LNCaP clone FGC (cell line): ENCODE results near the gene FOXL3.

Experiments
- DNase-seq: peaks from one replicate; pipeline ENCODE4 v3.0.0-alpha.2; 2011; ENCODE audit warnings: low read depth
- H3K4me3 ChIP-seq: 2 replicates; pipeline ENCODE4 v1.5.1; 2011; ENCODE audit warnings: mild to moderate bottlenecking, low read depth, low read length, control low read depth
- TF ChIP-seq, protein P1 (sequence below): IDR thresholded peaks from 2 replicates; pipeline ENCODE4 v1.5.1; 2012; ENCODE audit warnings: mild to moderate bottlenecking; ENCODE audit not compliant: control insufficient read depth, insufficient read depth; ENCODE audit errors: extremely low read depth

Gene FOXL3

DNA sequence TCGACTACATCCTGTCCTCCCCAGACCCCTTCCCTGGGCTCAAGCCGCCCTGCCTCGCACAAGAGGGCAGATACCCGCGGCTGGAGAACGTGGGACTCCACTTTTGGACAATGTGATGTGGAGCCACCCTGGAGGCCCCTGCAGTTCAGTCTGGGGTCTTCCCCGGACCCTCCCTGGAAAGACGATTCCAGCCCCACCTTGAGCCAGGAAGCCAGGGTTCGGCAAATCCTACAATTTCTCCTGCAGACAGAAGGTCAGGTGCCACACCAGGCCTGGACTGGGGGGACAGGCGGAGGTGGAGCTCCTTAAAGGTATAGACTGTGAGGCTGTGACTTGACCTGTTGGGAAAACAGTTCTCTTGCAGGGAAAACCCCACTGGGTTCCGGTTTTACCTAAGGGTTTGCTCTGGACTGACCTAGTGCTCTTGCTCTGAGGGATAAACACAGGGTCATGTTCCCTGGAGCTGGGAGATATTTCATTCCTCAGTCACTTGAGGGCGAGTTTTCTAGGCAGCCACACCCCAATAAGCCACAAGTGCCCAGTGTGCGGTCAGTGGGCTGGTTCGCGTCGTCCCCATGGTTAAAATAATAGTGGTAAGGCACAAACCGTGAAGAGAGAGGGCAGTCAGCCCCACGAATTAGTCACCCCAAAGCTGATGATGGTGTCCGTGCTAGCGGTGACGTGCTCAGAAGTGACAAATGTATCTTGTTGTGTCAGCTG lies 1.6 kb downstream of the FOXL3 start:
- TF ChIP-seq, protein P1, sequence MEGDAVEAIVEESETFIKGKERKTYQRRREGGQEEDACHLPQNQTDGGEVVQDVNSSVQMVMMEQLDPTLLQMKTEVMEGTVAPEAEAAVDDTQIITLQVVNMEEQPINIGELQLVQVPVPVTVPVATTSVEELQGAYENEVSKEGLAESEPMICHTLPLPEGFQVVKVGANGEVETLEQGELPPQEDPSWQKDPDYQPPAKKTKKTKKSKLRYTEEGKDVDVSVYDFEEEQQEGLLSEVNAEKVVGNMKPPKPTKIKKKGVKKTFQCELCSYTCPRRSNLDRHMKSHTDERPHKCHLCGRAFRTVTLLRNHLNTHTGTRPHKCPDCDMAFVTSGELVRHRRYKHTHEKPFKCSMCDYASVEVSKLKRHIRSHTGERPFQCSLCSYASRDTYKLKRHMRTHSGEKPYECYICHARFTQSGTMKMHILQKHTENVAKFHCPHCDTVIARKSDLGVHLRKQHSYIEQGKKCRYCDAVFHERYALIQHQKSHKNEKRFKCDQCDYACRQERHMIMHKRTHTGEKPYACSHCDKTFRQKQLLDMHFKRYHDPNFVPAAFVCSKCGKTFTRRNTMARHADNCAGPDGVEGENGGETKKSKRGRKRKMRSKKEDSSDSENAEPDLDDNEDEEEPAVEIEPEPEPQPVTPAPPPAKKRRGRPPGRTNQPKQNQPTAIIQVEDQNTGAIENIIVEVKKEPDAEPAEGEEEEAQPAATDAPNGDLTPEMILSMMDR, result no peak
- DNase-seq, result no peak
- H3K4me3 ChIP-seq, result no peak overlapping the region

GRCh38 chr7:292226-292625 lies 2.3 kb downstream of the FOXL3 start:
- TF ChIP-seq, protein P1, result no peak
- H3K4me3 ChIP-seq, result no peak overlapping the region
- DNase-seq, result no peak

GRCh38 chr7:292826-293225 lies 2.9 kb downstream of the FOXL3 start:
- DNase-seq, result no peak
- no peak overlapping the region for H3K4me3 ChIP-seq
- TF ChIP-seq, protein P1, result no peak

DNA sequence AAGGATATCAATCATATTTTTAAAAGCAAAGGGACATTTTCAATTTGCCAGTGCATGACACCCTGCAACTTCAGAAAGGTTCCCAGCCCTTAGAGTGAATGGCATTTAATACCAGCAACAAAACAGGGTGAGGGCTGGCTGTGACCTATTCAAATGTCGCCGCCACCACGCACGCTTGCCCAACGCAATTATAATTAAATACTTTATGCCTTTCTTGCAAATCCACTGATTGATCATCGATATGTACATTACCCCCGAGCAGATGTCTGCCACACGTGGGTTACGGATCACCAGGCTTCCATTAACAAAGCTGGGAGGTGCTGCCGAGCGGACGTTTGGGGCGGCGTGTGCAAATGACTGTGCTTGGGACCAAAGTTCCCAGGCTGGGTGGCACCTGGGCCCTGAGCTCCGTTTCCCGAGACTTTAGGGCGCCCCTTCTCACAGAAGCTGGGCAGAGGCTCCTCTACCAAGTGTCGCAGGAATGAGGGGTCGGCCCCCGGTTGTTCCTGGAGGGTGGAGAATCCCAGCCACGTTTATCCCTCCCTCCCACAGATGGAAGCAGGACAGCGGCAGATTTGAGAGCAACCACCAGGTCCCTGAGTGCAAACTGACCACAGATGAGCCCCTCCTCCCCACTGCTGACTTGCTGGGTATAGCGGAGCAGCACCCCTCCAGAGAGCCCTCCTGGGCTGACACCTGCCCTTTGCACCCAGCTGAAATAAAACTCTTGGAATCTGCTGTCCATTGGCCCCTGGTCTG lies 3.9 kb downstream of the FOXL3 start:
- DNase-seq, result no peak
- TF ChIP-seq, protein P1, result no peak
- no peak overlapping the region for H3K4me3 ChIP-seq

GRCh38 chr7:294440-295154 lies 4.6 kb downstream of the FOXL3 start:
- no peak overlapping the region for H3K4me3 ChIP-seq
- TF ChIP-seq, protein P1, result no peak
- DNase-seq, result no peak

DNA sequence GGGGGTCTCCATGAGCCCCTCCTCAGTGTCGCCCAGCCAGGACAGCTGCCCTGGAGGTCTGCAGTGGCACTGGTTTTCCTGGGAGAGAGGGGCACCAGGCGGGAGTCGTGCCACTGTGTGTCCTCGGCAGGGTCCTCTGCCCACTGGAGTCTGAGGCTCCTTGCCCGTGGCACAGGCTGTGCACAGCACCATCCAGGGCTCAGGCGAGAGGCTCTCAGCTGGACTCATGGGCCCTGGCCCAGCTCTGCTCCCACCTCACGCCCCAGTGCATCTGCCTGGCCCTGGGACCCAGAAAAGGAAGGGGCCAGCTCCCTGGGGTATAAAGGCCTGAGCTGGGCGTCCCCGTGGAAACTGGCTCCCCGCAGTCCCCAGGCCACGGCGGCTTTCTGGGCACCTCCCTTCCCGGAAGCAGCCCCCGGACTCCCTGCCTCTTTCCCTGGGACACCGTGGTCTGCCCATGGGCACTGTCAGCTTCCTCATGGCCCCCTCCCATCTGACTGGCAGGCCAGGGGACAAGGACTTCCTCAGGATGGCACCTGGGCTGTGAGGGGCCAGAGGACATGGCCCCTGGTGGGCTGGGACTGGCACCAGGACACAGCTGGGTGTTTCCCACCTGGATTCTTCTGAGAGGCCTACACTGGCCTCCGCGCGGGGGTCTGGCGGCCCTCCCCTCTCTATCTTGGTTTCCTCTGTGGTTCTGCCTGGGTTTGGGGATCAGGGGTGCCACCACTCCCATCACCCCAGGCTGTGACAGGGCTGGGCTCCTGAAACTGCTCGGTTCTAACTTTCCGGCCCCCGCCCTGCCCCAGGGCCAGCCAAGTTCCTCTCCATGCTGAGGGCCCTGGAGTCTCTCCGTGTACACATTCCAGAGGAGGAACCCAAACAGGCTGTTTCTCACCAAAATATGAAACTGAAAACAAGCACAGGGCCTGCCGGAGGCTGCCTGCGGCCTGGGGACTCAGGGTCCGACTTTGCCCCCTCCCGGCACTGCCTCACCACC lies 5.5 kb downstream of the FOXL3 start:
- TF ChIP-seq, protein P1, result no peak
- DNase-seq, result no peak
- no peak overlapping the region for H3K4me3 ChIP-seq
